Erythroblast (primary cell): ENCODE data around the gene SYNE2.

Experiments used
- GATA1 ChIP-seq: IDR thresholded peaks from 2 replicates; pipeline ENCODE4 v1.6.1; 2011; ENCODE audit warnings: low read depth, mild to moderate bottlenecking, control low read depth, low read length, moderate library complexity
- POLR2A ChIP-seq: IDR thresholded peaks from 2 replicates; pipeline ENCODE4 v1.6.1; 2011; ENCODE audit warnings: mild to moderate bottlenecking, low read length

DNA sequence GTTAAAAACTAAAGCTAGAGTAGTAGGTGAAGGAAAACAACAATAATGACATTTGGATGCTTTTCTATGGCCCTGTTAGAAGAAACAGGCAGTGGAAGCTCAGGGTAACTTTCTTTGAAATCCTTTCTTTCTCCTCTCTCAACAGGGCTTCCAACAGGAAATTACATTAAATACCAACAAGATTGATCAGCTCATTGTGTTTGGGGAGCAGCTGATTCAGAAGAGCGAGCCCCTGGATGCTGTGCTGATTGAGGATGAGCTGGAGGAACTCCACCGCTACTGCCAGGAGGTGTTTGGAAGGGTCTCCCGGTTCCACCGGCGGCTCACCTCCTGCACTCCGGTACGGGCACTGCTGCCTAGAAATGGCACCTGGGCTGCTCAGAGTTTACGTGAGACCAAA, 359.9 kb downstream of the SYNE2 start:
- TF ChIP-seq POLR2A: no peak
- TF ChIP-seq GATA1: no peak
